Activated CD4-positive, CD25-positive, alpha-beta regulatory T cell (primary cell): ENCODE measurements around the gene CASP6.

Experiments used
- DNase-seq, 4 experiments: peaks; one replicate each; lab custom pipeline; 2025; lab: John Stamatoyannopoulos, UW

Gene CASP6

GRCh38 chr4:109671350-109671749, 31.9 kb downstream of the CASP6 start:
- DNase-seq, result no peak

GRCh38 chr4:109665783-109666485, 37.3 kb downstream of the CASP6 start:
- DNase-seq, result no peak

GRCh38 chr4:109662771-109663170, 40.5 kb downstream of the CASP6 start:
- DNase-seq, result no peak

- DNase-seq, result no peak
These were observed 41.1 kb downstream of the CASP6 start for GRCh38 chr4:109662116-109662515.

- DNase-seq, result no peak
These were observed 44.3 kb downstream of the CASP6 start for GRCh38 chr4:109658871-109659410.

- no peak for DNase-seq
These were observed 45.3 kb downstream of the CASP6 start for GRCh38 chr4:109657854-109658418.

DNA sequence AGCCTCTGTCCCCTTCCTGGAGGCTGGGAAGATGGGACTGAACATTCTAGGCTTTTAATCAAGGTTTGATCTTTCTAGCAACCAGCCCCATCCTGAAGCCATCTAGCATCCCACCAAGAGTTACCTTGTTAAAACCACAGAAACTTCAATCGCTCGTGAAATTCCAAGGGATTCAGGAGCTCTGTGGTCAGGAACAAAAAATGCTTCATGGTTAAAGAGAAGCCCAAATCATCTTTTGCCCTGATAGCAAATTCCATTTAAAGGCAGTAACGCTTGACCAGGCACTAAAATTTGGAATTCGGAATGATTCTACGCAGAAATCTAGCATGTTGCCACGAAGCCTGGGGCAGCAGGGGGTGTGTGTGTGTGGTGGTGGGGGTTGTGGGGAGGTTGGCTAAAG, 47.8 kb downstream of the CASP6 start:
- no peak for DNase-seq

GRCh38 chr4:109649872-109650271, 53.4 kb downstream of the CASP6 start:
- no peak for DNase-seq

DNA sequence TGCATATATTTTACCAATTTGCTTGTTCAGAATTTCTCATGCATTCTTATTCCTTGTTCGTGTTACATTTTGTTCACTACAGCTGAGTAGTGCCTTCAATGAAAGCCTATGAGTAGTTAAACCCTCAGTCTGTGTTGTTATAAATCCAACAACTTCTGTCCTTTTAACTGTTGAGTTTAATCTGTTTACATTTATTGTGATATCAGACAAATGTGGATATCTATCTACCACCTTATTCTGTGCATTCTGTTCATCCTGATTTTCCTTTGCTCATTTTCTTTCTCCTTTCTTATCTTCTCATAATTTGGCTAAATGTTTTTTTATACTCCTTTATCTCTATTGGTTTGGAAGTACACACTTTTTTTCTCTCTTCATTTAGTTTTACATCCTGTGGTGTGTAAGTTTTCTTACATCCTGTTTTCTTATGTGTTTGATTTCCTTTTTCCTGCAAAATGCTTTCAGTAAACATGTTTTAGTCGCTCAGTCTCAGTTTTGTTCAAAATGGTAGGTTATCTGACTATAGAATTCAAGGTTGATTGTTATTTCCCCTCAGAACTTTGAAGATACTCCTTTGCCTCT, 54.2 kb downstream of the CASP6 start:
- DNase-seq, result no peak

- DNase-seq, result no peak
These were observed 54.8 kb downstream of the CASP6 start for GRCh38 chr4:109648266-109648996.

DNA sequence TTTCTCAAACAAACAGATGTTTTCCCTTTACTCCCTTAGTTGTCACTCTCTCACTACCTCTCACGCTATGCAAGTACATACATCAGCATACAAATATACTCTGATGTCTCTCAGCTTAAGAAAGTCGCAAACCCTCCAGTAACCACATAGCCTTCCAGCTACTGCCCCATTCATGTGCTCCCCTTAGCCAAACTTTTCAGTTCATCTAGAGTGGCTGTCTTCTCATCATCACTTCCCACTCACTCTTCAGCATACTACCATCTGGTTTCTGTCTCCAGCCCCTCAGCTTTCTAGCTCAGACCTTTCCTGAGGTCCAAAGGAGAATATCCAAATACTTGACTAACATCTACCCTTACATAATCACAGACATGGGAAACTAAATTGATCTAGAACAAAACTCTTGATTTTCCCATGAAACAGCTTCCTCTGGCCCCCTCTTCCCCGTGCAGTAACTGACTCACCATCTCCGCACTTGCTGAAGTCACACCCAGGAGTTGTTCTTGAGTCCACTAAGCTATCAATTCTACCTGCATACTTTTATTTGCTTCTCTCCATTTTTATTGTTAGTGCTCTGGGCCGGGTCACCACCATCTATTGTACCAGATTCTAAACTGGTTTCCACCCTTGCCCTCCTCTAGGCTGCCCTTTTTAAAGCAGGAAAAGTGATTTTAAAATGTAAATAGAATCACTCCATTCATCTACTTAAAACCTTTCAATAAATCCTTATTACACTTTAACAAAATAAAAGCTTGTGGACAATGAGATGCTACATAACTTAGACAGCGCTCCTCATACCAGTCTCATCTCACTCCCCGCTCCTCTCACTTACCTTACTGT, 57.2 kb downstream of the CASP6 start:
- no peak for DNase-seq

- DNase-seq, result no peak
These were observed 62.6 kb downstream of the CASP6 start for GRCh38 chr4:109640644-109641043.
